ENCODE measurements around the gene RRBP1. TPM values are rescaled to one million over a fixed set of nuclear protein-coding genes. Genes with fewer than 3 reads are reported as not detected.

RRBP1 gene
- total RNA-seq, 1 donor from 2014 or later, result 73.1 TPM

GRCh38 chr20:17605131-17605660 lies 76.8 kb downstream of the RRBP1 start:
- H3K4me3 ChIP-seq (ENCODE audit: low read depth, low read length), result no peak overlapping the region
- TF ChIP-seq, protein P1, sequence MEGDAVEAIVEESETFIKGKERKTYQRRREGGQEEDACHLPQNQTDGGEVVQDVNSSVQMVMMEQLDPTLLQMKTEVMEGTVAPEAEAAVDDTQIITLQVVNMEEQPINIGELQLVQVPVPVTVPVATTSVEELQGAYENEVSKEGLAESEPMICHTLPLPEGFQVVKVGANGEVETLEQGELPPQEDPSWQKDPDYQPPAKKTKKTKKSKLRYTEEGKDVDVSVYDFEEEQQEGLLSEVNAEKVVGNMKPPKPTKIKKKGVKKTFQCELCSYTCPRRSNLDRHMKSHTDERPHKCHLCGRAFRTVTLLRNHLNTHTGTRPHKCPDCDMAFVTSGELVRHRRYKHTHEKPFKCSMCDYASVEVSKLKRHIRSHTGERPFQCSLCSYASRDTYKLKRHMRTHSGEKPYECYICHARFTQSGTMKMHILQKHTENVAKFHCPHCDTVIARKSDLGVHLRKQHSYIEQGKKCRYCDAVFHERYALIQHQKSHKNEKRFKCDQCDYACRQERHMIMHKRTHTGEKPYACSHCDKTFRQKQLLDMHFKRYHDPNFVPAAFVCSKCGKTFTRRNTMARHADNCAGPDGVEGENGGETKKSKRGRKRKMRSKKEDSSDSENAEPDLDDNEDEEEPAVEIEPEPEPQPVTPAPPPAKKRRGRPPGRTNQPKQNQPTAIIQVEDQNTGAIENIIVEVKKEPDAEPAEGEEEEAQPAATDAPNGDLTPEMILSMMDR (conservative IDR thresholded peaks at IDR 0.05; ENCODE audit: low read depth, low read length), result no peak
- no peak for DNase-seq (ENCODE audit: low read depth)

- TF ChIP-seq, protein P1 (conservative IDR thresholded peaks at IDR 0.05; ENCODE audit: low read depth, low read length), result no peak
- DNase-seq (ENCODE audit: low read depth), result no peak
- H3K4me3 ChIP-seq (ENCODE audit: low read depth, low read length), result no peak overlapping the region
Observed at GRCh38 chr20:17602493-17602892, 79.5 kb downstream of the RRBP1 start.

GRCh38 chr20:17601957-17602356 lies 80.1 kb downstream of the RRBP1 start:
- TF ChIP-seq, protein P1 (conservative IDR thresholded peaks at IDR 0.05; ENCODE audit: low read depth, low read length), result no peak
- H3K4me3 ChIP-seq (ENCODE audit: low read depth, low read length), result no peak overlapping the region
- DNase-seq (ENCODE audit: low read depth), result no peak

DNA sequence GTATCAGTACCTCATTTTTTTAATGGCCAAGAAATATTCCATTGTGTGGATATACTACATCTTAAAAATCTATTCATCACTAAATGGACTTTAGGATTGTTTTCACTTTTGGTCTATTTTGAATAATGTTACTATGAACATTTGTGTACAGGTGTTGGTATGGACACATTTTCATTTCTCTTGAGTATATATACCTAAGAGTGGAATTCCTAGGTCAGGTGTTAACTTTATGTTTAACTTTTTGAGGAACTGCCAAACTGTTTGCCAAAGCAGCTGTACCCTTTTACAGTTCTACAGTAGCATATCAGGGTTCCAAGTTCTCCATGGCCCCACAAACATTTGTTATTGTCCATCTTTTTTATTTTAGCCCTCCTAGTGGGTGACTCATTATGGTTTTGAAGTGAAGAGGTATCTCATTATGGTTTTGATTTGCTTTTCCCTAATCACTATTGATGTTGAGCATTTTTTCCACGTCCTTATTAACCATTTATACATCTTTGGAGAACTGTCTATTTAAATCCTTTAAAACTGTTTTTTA lies 84.0 kb downstream of the RRBP1 start:
- no peak for DNase-seq (ENCODE audit: low read depth)
- H3K4me3 ChIP-seq (ENCODE audit: low read depth, low read length), result no peak overlapping the region
- TF ChIP-seq, protein P1 (conservative IDR thresholded peaks at IDR 0.05; ENCODE audit: low read depth, low read length), result no peak

- no peak overlapping the region for H3K4me3 ChIP-seq (ENCODE audit: low read depth, low read length)
- DNase-seq (ENCODE audit: low read depth), result no peak
- TF ChIP-seq, protein P1 (conservative IDR thresholded peaks at IDR 0.05; ENCODE audit: low read depth, low read length), result no peak
Observed at GRCh38 chr20:17595856-17596255, 86.2 kb downstream of the RRBP1 start.

DNA sequence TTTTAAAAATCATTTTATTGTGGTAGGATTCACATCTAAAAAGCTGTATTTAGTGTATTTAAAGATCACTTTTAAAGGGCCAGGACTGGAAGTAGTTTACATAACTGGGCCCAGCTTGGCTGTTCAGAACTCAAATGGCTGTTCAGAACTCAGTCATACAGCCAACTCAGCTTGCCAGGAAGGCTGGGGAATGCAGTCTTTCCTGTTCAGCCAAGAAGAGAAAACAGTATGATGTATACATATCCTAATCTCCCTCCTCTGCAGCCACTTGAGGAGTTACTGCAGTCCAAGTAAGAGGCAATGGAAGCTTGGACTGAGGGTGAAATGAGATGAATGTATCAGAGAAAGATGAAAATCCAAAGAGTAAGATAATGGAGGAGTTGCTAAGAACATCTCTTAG lies 87.6 kb downstream of the RRBP1 start:
- H3K4me3 ChIP-seq (ENCODE audit: low read depth, low read length), result no peak overlapping the region
- no peak for DNase-seq (ENCODE audit: low read depth)
- TF ChIP-seq, protein P1 (conservative IDR thresholded peaks at IDR 0.05; ENCODE audit: low read depth, low read length), result no peak

DNA sequence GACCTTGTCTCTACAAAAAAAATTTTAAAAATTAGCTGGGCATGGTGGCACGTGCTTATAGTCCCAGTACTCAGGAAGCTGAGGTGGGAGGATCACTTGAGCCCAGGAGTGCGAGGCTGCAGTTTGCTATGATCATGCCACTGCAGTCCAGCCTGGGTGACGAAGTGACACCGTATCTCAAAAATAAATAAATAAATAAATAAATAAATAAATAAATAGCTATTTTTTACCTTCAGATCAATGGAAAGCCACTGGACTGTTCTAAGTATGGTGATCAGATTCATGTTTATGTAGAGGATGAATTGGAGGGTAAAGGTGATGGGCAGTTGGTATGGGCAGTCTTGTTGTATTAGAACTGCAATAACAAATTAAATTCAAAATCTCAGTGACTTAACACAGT lies 88.1 kb downstream of the RRBP1 start:
- no peak for DNase-seq (ENCODE audit: low read depth)
- TF ChIP-seq, protein P1 (conservative IDR thresholded peaks at IDR 0.05; ENCODE audit: low read depth, low read length), result no peak

More for the DNA sequence above, 88.1 kb downstream of the RRBP1 start:
- H3K4me3 ChIP-seq (ENCODE audit: low read depth, low read length), result no peak overlapping the region

All from epithelial cell of proximal tubule (primary cell).